Mesendoderm (in vitro differentiated cells): Measurements from ENCODE around the gene PTPN9.
"Not testable (repeated sequence)": the region's sequence is repeated elsewhere in the genome, so short reads cannot be mapped to it uniquely, and the experiment has no call there.

Experiments
- DNase-seq: peaks from one replicate; pipeline ENCODE4 v3.0.0; 2013
- H2AK5ac ChIP-seq: 2 replicates; pipeline ENCODE4 v1.6.1; 2013; ENCODE audit warnings: low read length, inconsistent platforms
- H2BK120ac ChIP-seq: 2 replicates; pipeline ENCODE4 v1.6.1; 2013; ENCODE audit warnings: low read depth, mild to moderate bottlenecking, low read length, moderate library complexity, mixed read lengths
- H2BK15ac ChIP-seq: replicated peaks from 2 replicates; pipeline ENCODE4 v1.6.1; 2013; ENCODE audit warnings: low read depth, mild to moderate bottlenecking, moderate library complexity
- H2BK5ac ChIP-seq: 2 replicates; pipeline ENCODE4 v1.6.1; 2013; ENCODE audit warnings: low read length, inconsistent platforms
- H3K18ac ChIP-seq: 2 replicates; pipeline ENCODE4 v1.6.1; 2013; ENCODE audit warnings: mild to moderate bottlenecking, low read length, mixed read lengths
- H3K23ac ChIP-seq: one replicate; pipeline ENCODE4 v1.6.1; 2013; ENCODE audit warnings: low read length
- H3K27ac ChIP-seq: 2 replicates; pipeline ENCODE4 v1.5.1; 2013; ENCODE audit warnings: low read depth, mild to moderate bottlenecking, inconsistent platforms, low read length, moderate library complexity
- H3K27me3 ChIP-seq: 2 replicates; pipeline ENCODE4 v1.6.1; 2013; ENCODE audit warnings: low read length, control low read depth, mild to moderate bottlenecking, inconsistent platforms; ENCODE audit not compliant: insufficient read depth, poor library complexity
- H3K36me3 ChIP-seq: 2 replicates; pipeline ENCODE4 v1.6.1; 2013; ENCODE audit warnings: low read length, inconsistent platforms; ENCODE audit not compliant: control insufficient read depth, insufficient read depth
- H3K4ac ChIP-seq: one replicate; pipeline ENCODE4 v1.6.1; 2013; ENCODE audit warnings: low read depth, mild to moderate bottlenecking, low read length, moderate library complexity
- H3K4me1 ChIP-seq: 2 replicates; pipeline ENCODE4 v1.6.1; 2013; ENCODE audit warnings: low read depth, low read length, inconsistent platforms; ENCODE audit not compliant: control insufficient read depth
- H3K4me2 ChIP-seq: 2 replicates; pipeline ENCODE4 v1.6.1; 2013; ENCODE audit warnings: low read length
- H3K4me3 ChIP-seq: 2 replicates; pipeline ENCODE4 v1.5.1; 2013; ENCODE audit warnings: mild to moderate bottlenecking, low read length
- H3K56ac ChIP-seq: one replicate; pipeline ENCODE4 v1.6.1; 2013; ENCODE audit warnings: low read length
- H3K79me1 ChIP-seq: 2 replicates; pipeline ENCODE4 v1.6.1; 2013; ENCODE audit warnings: low read length, inconsistent platforms
- H3K79me2 ChIP-seq: 2 replicates; pipeline ENCODE4 v1.6.1; 2013; ENCODE audit warnings: mild to moderate bottlenecking, low read length; ENCODE audit not compliant: control insufficient read depth, insufficient read depth
- H3K9ac ChIP-seq: 2 replicates; pipeline ENCODE4 v1.6.1; 2013; ENCODE audit warnings: low read length, inconsistent platforms
- H4K5ac ChIP-seq: one replicate; pipeline ENCODE4 v1.6.1; 2013; ENCODE audit warnings: low read length
- H4K8ac ChIP-seq: one replicate; pipeline ENCODE4 v1.6.1; 2013; ENCODE audit warnings: low read depth, mild to moderate bottlenecking, control low read depth, low read length, moderate library complexity
- WGBS: extraction: QIAGEN DNeasy Blood & Tissue Kit; methylation state at CpG from one replicate; pipeline ENCODE4 v1.1.7; 2013; ENCODE audit warnings: low lambda C conversion rate, missing lambda C conversion rate; ENCODE audit not compliant: insufficient coverage; ENCODE audit errors: extremely low coverage; 5-methylcytosine and 5-hydroxymethylcytosine counted together

The PTPN9 gene

GRCh38 chr15:75480463-75480862 lies 98.7 kb downstream of the PTPN9 start:
- H3K79me2 ChIP-seq, H3K18ac ChIP-seq, H3K23ac ChIP-seq, H2BK15ac ChIP-seq, H3K56ac ChIP-seq, H2BK120ac ChIP-seq, H2BK5ac ChIP-seq, H3K9ac ChIP-seq, DNase-seq, H3K36me3 ChIP-seq, H3K4ac ChIP-seq, H3K27me3 ChIP-seq, H3K4me2 ChIP-seq, H4K8ac ChIP-seq, H3K79me1 ChIP-seq, H3K4me3 ChIP-seq, H2AK5ac ChIP-seq, H3K4me1 ChIP-seq, H3K27ac ChIP-seq, H4K5ac ChIP-seq: not testable (repeated sequence)
- WGBS = no CpG with 5 or more reads among the region's 54 CpGs

- Histone ChIP-seq H4K5ac (no peak overlapping the region), H3K56ac (no peak overlapping the region), H3K79me1 (no peaks in the 10 kb centered on the region), H3K4me1 (no peaks in the 10 kb centered on the region), H3K18ac (no peak overlapping the region), H3K4me3 (no peak overlapping the region), H3K4me2 (no peak overlapping the region), H2AK5ac (no peak overlapping the region), H4K8ac (no peak overlapping the region), H3K9ac (no peak overlapping the region), H3K27ac (no peak overlapping the region), H2BK120ac (no peak overlapping the region), H3K79me2 (no peaks in the 10 kb centered on the region), H3K4ac (no peak overlapping the region), H2BK5ac (no peak overlapping the region), H3K27me3 (no peaks in the 10 kb centered on the region), H3K36me3 (peaks cover 3% of the 10 kb centered on the region), H2BK15ac (no peak overlapping the region), H3K23ac (no peak overlapping the region)
- no peak for DNase-seq
- WGBS = no CpG with 5 or more reads among the region's 2 CpGs
These were observed 99.4 kb downstream of the PTPN9 start for GRCh38 chr15:75479670-75480069.

GRCh38 chr15:75477094-75477493 lies 102.0 kb downstream of the PTPN9 start:
- not testable (repeated sequence) for H3K18ac ChIP-seq, DNase-seq, H3K79me1 ChIP-seq, H4K5ac ChIP-seq, H2BK120ac ChIP-seq, H3K4me2 ChIP-seq, H3K4ac ChIP-seq, H2BK15ac ChIP-seq, H3K4me1 ChIP-seq, H3K79me2 ChIP-seq, H3K27ac ChIP-seq, H3K9ac ChIP-seq, H3K23ac ChIP-seq, H4K8ac ChIP-seq, H3K36me3 ChIP-seq, H2BK5ac ChIP-seq, H3K4me3 ChIP-seq, H3K27me3 ChIP-seq, H2AK5ac ChIP-seq, H3K56ac ChIP-seq
- WGBS = no CpG with 5 or more reads among the region's 5 CpGs

GRCh38 chr15:75468913-75469598 lies 110.1 kb downstream of the PTPN9 start:
- Histone ChIP-seq H3K4me1 (no peaks in the 10 kb centered on the region), H3K27ac (no peak overlapping the region), H3K56ac (no peak overlapping the region), H3K4me2 (no peak overlapping the region), H3K27me3 (no peaks in the 10 kb centered on the region), H2AK5ac (no peak overlapping the region), H2BK15ac (no peak overlapping the region), H3K23ac (no peak overlapping the region), H3K4ac (no peak overlapping the region), H2BK5ac (no peak overlapping the region), H2BK120ac (no peak overlapping the region), H3K9ac (no peak overlapping the region), H3K4me3 (no peak overlapping the region), H4K5ac (no peak overlapping the region), H3K18ac (no peak overlapping the region), H4K8ac (no peak overlapping the region), H3K79me1 (no peaks in the 10 kb centered on the region), H3K79me2 (no peaks in the 10 kb centered on the region), H3K36me3 (peaks cover 7% of the 10 kb centered on the region)
- no CpG with 5 or more reads among the region's 2 CpGs for WGBS
- DNase-seq = no peak

GRCh38 chr15:75460646-75461045 lies 118.5 kb downstream of the PTPN9 start:
- Histone ChIP-seq H2AK5ac (no peak overlapping the region), H3K79me2 (no peaks in the 10 kb centered on the region), H4K8ac (no peak overlapping the region), H3K9ac (no peak overlapping the region), H3K18ac (no peak overlapping the region), H3K79me1 (no peaks in the 10 kb centered on the region), H3K56ac (no peak overlapping the region), H2BK5ac (no peak overlapping the region), H3K4me3 (no peak overlapping the region), H3K4me1 (no peaks in the 10 kb centered on the region), H3K4ac (no peak overlapping the region), H3K4me2 (no peak overlapping the region), H3K23ac (no peak overlapping the region), H3K36me3 (no peaks in the 10 kb centered on the region), H4K5ac (no peak overlapping the region), H3K27ac (no peak overlapping the region), H3K27me3 (no peaks in the 10 kb centered on the region), H2BK15ac (no peak overlapping the region), H2BK120ac (no peak overlapping the region)
- no peak for DNase-seq
- no CpG with 5 or more reads among the region's 4 CpGs for WGBS

GRCh38 chr15:75459581-75459980 lies 119.5 kb downstream of the PTPN9 start:
- H3K18ac ChIP-seq = no peak overlapping the region
- H3K23ac ChIP-seq = no peak overlapping the region
- no peak overlapping the region for H3K4ac ChIP-seq
- H3K9ac ChIP-seq = no peak overlapping the region
- H3K79me1 ChIP-seq = no peaks in the 10 kb centered on the region
- no peak overlapping the region for H2BK120ac ChIP-seq
- H3K27me3 ChIP-seq = no peaks in the 10 kb centered on the region
- no peak for DNase-seq
- no peak overlapping the region for H2BK15ac ChIP-seq
- H4K8ac ChIP-seq = no peak overlapping the region
- no peaks in the 10 kb centered on the region for H3K36me3 ChIP-seq
- H2BK5ac ChIP-seq = no peak overlapping the region
- H3K4me1 ChIP-seq = no peaks in the 10 kb centered on the region
- WGBS = no CpG with 5 or more reads among the region's 1 CpG
- H4K5ac ChIP-seq = no peak overlapping the region
- no peak overlapping the region for H2AK5ac ChIP-seq
- no peak overlapping the region for H3K4me3 ChIP-seq
- H3K56ac ChIP-seq = no peak overlapping the region
- H3K4me2 ChIP-seq = no peak overlapping the region
- H3K79me2 ChIP-seq = no peaks in the 10 kb centered on the region
- no peak overlapping the region for H3K27ac ChIP-seq
